ENCODE results near the gene CASQ2.
A peak's percentile ranks its signal among the peaks of the same experiment; 100 is the strongest.

DNA sequence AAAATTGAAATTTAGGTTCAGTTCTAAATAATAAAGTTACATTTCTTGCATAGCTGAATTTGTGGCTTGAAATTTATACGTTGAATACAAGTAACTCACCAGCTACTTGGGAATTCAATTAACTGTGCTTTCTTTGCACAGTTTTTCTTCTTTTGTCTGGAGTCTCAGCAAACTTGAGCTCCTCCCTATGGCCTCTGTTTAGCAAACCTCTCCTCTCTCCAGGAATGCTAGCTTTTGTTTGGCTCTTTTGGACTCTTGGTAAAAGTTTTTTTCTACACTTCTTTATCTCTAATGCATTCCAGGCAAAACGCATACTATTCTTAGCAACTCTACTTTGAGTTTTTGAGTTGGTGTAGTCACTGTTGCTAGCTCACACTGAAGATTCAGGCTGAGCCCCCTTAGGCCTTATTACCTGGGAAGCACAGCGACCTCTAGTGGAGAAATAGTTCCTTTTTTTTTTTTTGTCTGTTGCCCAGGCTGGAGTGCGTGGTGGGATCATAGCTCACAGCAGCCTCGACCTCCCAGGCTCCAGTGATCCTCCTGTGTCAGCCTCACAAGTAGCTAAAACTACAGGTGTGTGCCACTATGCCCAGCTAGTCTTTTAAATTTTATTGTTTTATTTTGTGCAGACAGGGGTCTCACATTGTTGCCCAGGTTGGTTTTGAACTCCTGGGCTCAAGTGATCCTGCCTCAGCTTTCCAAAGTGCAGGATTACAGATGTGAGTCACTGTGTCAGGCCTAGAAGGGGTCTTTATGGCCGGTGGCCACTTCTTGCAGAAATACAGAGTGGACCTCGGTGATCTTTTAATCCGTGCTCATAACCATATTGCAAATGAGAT, 61.7 kb downstream of the CASQ2 start:
- TF ChIP-seq CTCF (IDR thresholded peaks at IDR 0.05): peak; percentile 41 to 69 (median 58)
- TF ChIP-seq POLR2A (IDR thresholded peaks at IDR 0.05): no peak
